SH-SY5Y (cell line): Measurements from ENCODE around the gene PALD1.

ENCODE experiments used
- GATA2 ChIP-seq: IDR thresholded peaks from 2 replicates; pipeline ENCODE4 v1.6.1; 2011; ENCODE audit warnings: mild to moderate bottlenecking, low read depth, low read length
- GATA3 ChIP-seq: IDR thresholded peaks from 2 replicates; pipeline ENCODE4 v1.6.1; 2011; ENCODE audit warnings: low read depth, mild to moderate bottlenecking, low read length, moderate library complexity

GRCh38 chr10:70480239-70480861, 1.8 kb downstream of the PALD1 start:
- TF ChIP-seq GATA2 = no peak
- TF ChIP-seq GATA3 = no peak
